HG03378 (cell line): ENCODE results near the gene FSCN2.

Source experiments
- ATAC-seq: cut with Tn5 transposase; IDR thresholded peaks from one replicate; pipeline ENCODE4 v1.9.1; 2021; ENCODE audit warnings: mild to moderate bottlenecking, moderate library complexity; ENCODE audit not compliant: unreplicated experiment

FSCN2 gene

GRCh38 chr17:81552244-81553017, 24.3 kb downstream of the FSCN2 start, which contains the start of gene FAAP100:
Gene FAAP100, minus strand, starts transcription at chr17:81552353. Its CDS starts 23 bp downstream, at chr17:81552330.
- no peak for ATAC-seq

GRCh38 chr17:81553018-81553615, 24.9 kb downstream of the FSCN2 start:
- ATAC-seq = no peak

- ATAC-seq = no peak
These were observed 25.5 kb downstream of the FSCN2 start for GRCh38 chr17:81553616-81554181.

- ATAC-seq = no peak
These were observed 28.1 kb downstream of the FSCN2 start for GRCh38 chr17:81556175-81556691.

- no peak for ATAC-seq
These were observed 28.7 kb downstream of the FSCN2 start for GRCh38 chr17:81556863-81557262.

- no peak for ATAC-seq
These were observed 29.3 kb downstream of the FSCN2 start for GRCh38 chr17:81557276-81558114.

- no peak for ATAC-seq
These were observed 29.9 kb downstream of the FSCN2 start for GRCh38 chr17:81558115-81558468.

GRCh38 chr17:81558941-81559806, 31.0 kb downstream of the FSCN2 start:
- ATAC-seq = no peak

GRCh38 chr17:81561494-81561885, 33.3 kb downstream of the FSCN2 start:
- no peak for ATAC-seq

- no peak for ATAC-seq
These were observed 35.8 kb downstream of the FSCN2 start for GRCh38 chr17:81563861-81564586.

GRCh38 chr17:81564778-81565177, 36.6 kb downstream of the FSCN2 start:
- ATAC-seq = no peak

- ATAC-seq = no peak
These were observed 37.1 kb downstream of the FSCN2 start for GRCh38 chr17:81565231-81565630.

- no peak for ATAC-seq
These were observed 38.4 kb downstream of the FSCN2 start for GRCh38 chr17:81566461-81567126.

GRCh38 chr17:81567191-81567590, 39.0 kb downstream of the FSCN2 start:
- ATAC-seq = no peak

- ATAC-seq = no peak
These were observed 40.2 kb downstream of the FSCN2 start for GRCh38 chr17:81568416-81568815.

GRCh38 chr17:81569986-81570514, 41.9 kb downstream of the FSCN2 start:
- no peak for ATAC-seq

GRCh38 chr17:81570964-81571363, 42.8 kb downstream of the FSCN2 start:
- ATAC-seq = no peak

- no peak for ATAC-seq
These were observed 44.5 kb downstream of the FSCN2 start for GRCh38 chr17:81572563-81573168.
